Erythroblast (primary cell): Measurements from ENCODE around the gene ADD1.

Experiments
- GATA1 ChIP-seq: IDR thresholded peaks from 2 replicates; pipeline ENCODE4 v1.6.1; 2011; ENCODE audit warnings: low read depth, mild to moderate bottlenecking, control low read depth, low read length, moderate library complexity
- POLR2A ChIP-seq: IDR thresholded peaks from 2 replicates; pipeline ENCODE4 v1.6.1; 2011; ENCODE audit warnings: mild to moderate bottlenecking, low read length

DNA sequence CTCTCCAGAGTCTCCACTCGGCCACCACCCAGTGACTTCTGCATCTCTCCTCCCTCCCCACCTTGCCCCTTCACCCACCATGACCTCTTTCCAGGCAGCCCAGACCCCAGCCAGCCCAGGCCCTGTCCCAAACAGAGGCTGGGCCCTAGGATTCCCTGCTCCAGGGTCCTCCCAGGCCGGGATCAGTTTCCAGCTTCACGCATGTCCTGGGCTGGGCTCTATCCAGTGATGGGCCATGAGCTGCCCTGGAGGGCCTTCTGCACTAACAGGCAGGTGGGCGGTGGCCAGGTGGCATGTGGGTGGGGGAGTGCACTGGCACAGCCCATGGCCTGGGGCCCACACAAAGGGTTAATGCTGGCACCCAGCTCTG, 20.4 kb upstream of the ADD1 start:
- TF ChIP-seq POLR2A, result no peak
- TF ChIP-seq GATA1, result no peak
